ENCODE results near the gene RASGRF1.

DNA sequence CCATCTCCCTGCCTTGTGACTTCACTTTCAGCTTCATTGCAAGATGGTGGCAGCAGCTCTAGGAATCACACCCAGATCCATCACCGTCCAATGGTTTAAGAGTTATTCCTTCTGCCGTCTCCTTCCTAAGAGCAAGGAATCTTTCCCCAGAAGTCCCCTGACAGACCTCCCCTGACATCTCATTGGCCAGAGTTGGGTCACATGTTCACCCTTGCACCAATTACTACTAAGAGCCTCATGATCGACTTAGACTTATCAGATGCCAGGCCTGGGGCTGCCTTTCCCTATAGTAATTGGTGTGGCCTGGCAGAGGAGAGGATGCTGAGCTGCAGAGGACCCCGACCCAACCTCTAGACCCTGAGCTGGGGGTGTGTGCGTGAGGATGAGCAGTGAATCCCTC, 31.8 kb upstream of the RASGRF1 start:
- TF ChIP-seq, protein P1, sequence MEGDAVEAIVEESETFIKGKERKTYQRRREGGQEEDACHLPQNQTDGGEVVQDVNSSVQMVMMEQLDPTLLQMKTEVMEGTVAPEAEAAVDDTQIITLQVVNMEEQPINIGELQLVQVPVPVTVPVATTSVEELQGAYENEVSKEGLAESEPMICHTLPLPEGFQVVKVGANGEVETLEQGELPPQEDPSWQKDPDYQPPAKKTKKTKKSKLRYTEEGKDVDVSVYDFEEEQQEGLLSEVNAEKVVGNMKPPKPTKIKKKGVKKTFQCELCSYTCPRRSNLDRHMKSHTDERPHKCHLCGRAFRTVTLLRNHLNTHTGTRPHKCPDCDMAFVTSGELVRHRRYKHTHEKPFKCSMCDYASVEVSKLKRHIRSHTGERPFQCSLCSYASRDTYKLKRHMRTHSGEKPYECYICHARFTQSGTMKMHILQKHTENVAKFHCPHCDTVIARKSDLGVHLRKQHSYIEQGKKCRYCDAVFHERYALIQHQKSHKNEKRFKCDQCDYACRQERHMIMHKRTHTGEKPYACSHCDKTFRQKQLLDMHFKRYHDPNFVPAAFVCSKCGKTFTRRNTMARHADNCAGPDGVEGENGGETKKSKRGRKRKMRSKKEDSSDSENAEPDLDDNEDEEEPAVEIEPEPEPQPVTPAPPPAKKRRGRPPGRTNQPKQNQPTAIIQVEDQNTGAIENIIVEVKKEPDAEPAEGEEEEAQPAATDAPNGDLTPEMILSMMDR (conservative IDR thresholded peaks at IDR 0.05; ENCODE audit: low read length), result no peak
- TF ChIP-seq EZH2phosphoT487 (IDR thresholded peaks at IDR 0.05; ENCODE audit: borderline replicate concordance, low read depth, low read length), result no peak

Measured in OCI-LY7 (cell line).